HepG2 (cell line): ENCODE data around the gene LYPD3. TPM values are rescaled to one million over a fixed set of nuclear protein-coding genes. Genes with fewer than 3 reads are reported as not detected.

Experiments
- ATF7-NPFF ChIP-seq: sonication (generic); formaldehyde crosslinking; IDR thresholded peaks from 2 replicates; pipeline ENCODE4 v1.8.1; 2023; ENCODE audit warnings: mild to moderate bottlenecking, low read depth, missing genetic modification reagents, moderate library complexity
- CENPT ChIP-seq: sonication (generic); formaldehyde crosslinking; IDR thresholded peaks from 2 replicates; pipeline ENCODE4 v1.8.0; 2022; ENCODE audit warnings: low read depth, mild to moderate bottlenecking, moderate library complexity, missing genetic modification reagents
- CENPX ChIP-seq: sonication (generic); formaldehyde crosslinking; IDR thresholded peaks from 2 replicates; pipeline ENCODE4 v1.9.0; 2021; ENCODE audit warnings: mild to moderate bottlenecking, missing genetic modification reagents, moderate library complexity
- CREM ChIP-seq, 2 experiments: sonication (generic) in 1 of 2; formaldehyde crosslinking in 1 of 2; IDR thresholded peaks; 2 replicates each; pipeline versions ENCODE4 v1.4.0 to v1.6.1; 2016 to 2020; ENCODE audit warnings: antibody characterized with exemption in 1 of 2, mild to moderate bottlenecking in 1 of 2, missing genetic modification reagents in 1 of 2
- FIP1L1 ChIP-seq: fragments of 200-400 bp; formaldehyde crosslinking; IDR thresholded peaks from 2 replicates; pipeline ENCODE4 v1.6.1; 2018; ENCODE audit warnings: low read depth, mild to moderate bottlenecking, low read length, moderate library complexity, borderline replicate concordance; ENCODE audit not compliant: insufficient read depth
- GTF2F1 ChIP-seq: fragments of 150-350 bp; IDR thresholded peaks from 2 replicates; pipeline ENCODE4 v1.6.1; 2014; ENCODE audit warnings: low read length
- MAFF ChIP-seq: IDR thresholded peaks from 2 replicates; pipeline ENCODE4 v1.6.1; 2011; ENCODE audit warnings: low read depth, low read length, improper control_type of control experiment
- PHF21A ChIP-seq: sonication (generic); formaldehyde crosslinking; IDR thresholded peaks from 2 replicates; pipeline ENCODE4 v1.5.0; 2020; ENCODE audit warnings: mild to moderate bottlenecking, missing genetic modification reagents
- POLR2AphosphoS2 ChIP-seq: IDR thresholded peaks from 2 replicates; pipeline ENCODE4 v1.6.1; 2011; ENCODE audit warnings: low read depth, low read length, improper control_type of control experiment
- SAP130 ChIP-seq: IDR thresholded peaks from 2 replicates; pipeline ENCODE4 v1.6.1; 2016; ENCODE audit warnings: low read depth
- SPEN ChIP-seq: sonication (generic); formaldehyde crosslinking; IDR thresholded peaks from 2 replicates; pipeline ENCODE4 v1.5.1; 2020; ENCODE audit warnings: low read depth, mild to moderate bottlenecking, missing genetic modification reagents
- TOE1 ChIP-seq: sonication (generic); formaldehyde crosslinking; IDR thresholded peaks from 2 replicates; pipeline ENCODE4 v1.4.0; 2020; ENCODE audit warnings: mild to moderate bottlenecking, missing genetic modification reagents
- ZC3H4 ChIP-seq: sonication (generic); formaldehyde crosslinking; IDR thresholded peaks from 2 replicates; pipeline ENCODE4 v1.4.0; 2020; ENCODE audit warnings: missing genetic modification reagents, borderline replicate concordance
- ZNF180 ChIP-seq: sonication (generic); formaldehyde crosslinking; IDR thresholded peaks from 2 replicates; pipeline ENCODE4 v1.4.0; 2020; ENCODE audit warnings: low read depth, missing genetic modification reagents, borderline replicate concordance
- ZNF205 ChIP-seq: IDR thresholded peaks from 2 replicates; pipeline ENCODE4 v1.6.1; 2018; ENCODE audit warnings: missing biosample characterization, missing genetic modification reagents
- ZNF274 ChIP-seq: sonication (generic); formaldehyde crosslinking; IDR thresholded peaks from 2 replicates; pipeline ENCODE4 v1.5.1; 2020; ENCODE audit warnings: mild to moderate bottlenecking, missing genetic modification reagents
- ZNF292 ChIP-seq: sonication (generic); formaldehyde crosslinking; IDR thresholded peaks from 2 replicates; pipeline ENCODE4 v1.8.1; 2022; ENCODE audit warnings: mild to moderate bottlenecking, low read depth, missing genetic modification reagents, borderline replicate concordance
- ZNF33A ChIP-seq: sonication (generic); formaldehyde crosslinking; IDR thresholded peaks from 2 replicates; pipeline ENCODE4 v1.5.1; 2020; ENCODE audit warnings: missing genetic modification reagents, mild to moderate bottlenecking, moderate library complexity, borderline replicate concordance
- ZNF34 ChIP-seq: sonication (generic); formaldehyde crosslinking; IDR thresholded peaks from 2 replicates; pipeline ENCODE4 v1.4.0; 2020; ENCODE audit warnings: mild to moderate bottlenecking, missing genetic modification reagents, borderline replicate concordance
- ZNF343 ChIP-seq: sonication (generic); formaldehyde crosslinking; IDR thresholded peaks from 2 replicates; pipeline ENCODE4 v1.4.0; 2020; ENCODE audit warnings: mild to moderate bottlenecking, missing genetic modification reagents
- ZNF546 ChIP-seq: sonication (generic); formaldehyde crosslinking; conservative IDR thresholded peaks from 2 replicates; pipeline ENCODE4 v1.8.1; 2023; ENCODE audit warnings: mild to moderate bottlenecking, missing genetic modification reagents
- ZNF615 ChIP-seq: sonication (generic); formaldehyde crosslinking; IDR thresholded peaks from 2 replicates; pipeline ENCODE4 v1.5.0; 2020; ENCODE audit warnings: mild to moderate bottlenecking, missing genetic modification reagents, borderline replicate concordance
- ZNF75D ChIP-seq: sonication (generic); formaldehyde crosslinking; IDR thresholded peaks from 2 replicates; pipeline ENCODE4 v1.8.1; 2023; ENCODE audit warnings: missing genetic modification reagents, mild to moderate bottlenecking, borderline replicate concordance
- polyA plus RNA-seq, 8 experiments: library from polyadenylated mRNA; depleted of rRNA in 3 of 8; stranded (reverse) in 7 of 8; unstranded in 1 of 8; fragments of >200 nt; fragmentation: Illumina TruSeq in 4 of 8; extraction: Trizol in 4 of 8; gene quantifications; 2 replicates each; pipeline versions ENCODE4 v1.2.1 to v1.2.3, GENCODE V29; 2011 to 2016; ENCODE audit warnings: low read depth in 4 of 8, missing spikeins in 1 of 8, mixed read lengths in 1 of 8; ENCODE audit not compliant: insufficient read depth in 1 of 8
- total RNA-seq, 5 experiments: library from RNA; depleted of rRNA; stranded (reverse); fragments of >200 nt; fragmentation: Illumina TruSeq; extraction: Trizol; gene quantifications; 2 replicates each; pipeline ENCODE4 v1.2.3, GENCODE V29; 2016; ENCODE audit warnings: low read depth in 1 of 5
- TF ChIP-seq, protein P1 (sequence below): sonication (generic); formaldehyde crosslinking; IDR thresholded peaks from 2 replicates; pipeline ENCODE4 v1.9.0; 2021; ENCODE audit warnings: mild to moderate bottlenecking, missing genetic modification reagents

LYPD3 gene
- total and polyA plus RNA-seq, 2 of the 13 experiments (the other 11 are each of a cell fraction or from before 2014, with no cell fraction given) = 0.51 to 1.5 TPM

- TF ChIP-seq ATF7-NPFF (CRISPR knock-in tag) (0 out of 2 replicates have a peak, but pooled peaks have one; percentile 22), MAFF (no peak), TOE1 (CRISPR knock-in tag) (no peak), ZC3H4 (CRISPR knock-in tag) (no peak), ZNF205 (CRISPR knock-in tag) (0 out of 2 replicates have a peak, but pooled peaks have one; percentile 50), SPEN (peak; percentile 49; the same call in 1 of the 2 replicates), CENPT (CRISPR knock-in tag) (no peak), FIP1L1 (no peak), ZNF343 (CRISPR knock-in tag) (0 out of 2 replicates have a peak, but pooled peaks have one; percentile 27), SAP130 (CRISPR knock-in tag) (peak; percentile 71), CENPX (CRISPR knock-in tag) (no peak), POLR2AphosphoS2 (no peak), ZNF75D (CRISPR knock-in tag) (no peak), ZNF615 (no peak), ZNF33A (CRISPR knock-in tag) (peak; percentile 45; the same call in 1 of the 2 replicates), PHF21A (CRISPR knock-in tag) (0 out of 2 replicates have a peak, but pooled peaks have one; percentile 10), ZNF546 (no peak), GTF2F1 (no peak), ZNF292 (CRISPR knock-in tag) (peak; percentile 14; the same call in 1 of the 2 replicates), ZNF274 (0 out of 2 replicates have a peak, but pooled peaks have one; percentile 54), ZNF34 (no peak), ZNF180 (CRISPR knock-in tag) (no peak), CREM (IDR thresholded peaks at IDR 0.05) (0 out of 2 replicates have a peak, but pooled peaks have one; percentile 8), CREM (CRISPR knock-in tag; IDR thresholded peaks at IDR 0.05) (no peak)
- TF ChIP-seq, protein P1, sequence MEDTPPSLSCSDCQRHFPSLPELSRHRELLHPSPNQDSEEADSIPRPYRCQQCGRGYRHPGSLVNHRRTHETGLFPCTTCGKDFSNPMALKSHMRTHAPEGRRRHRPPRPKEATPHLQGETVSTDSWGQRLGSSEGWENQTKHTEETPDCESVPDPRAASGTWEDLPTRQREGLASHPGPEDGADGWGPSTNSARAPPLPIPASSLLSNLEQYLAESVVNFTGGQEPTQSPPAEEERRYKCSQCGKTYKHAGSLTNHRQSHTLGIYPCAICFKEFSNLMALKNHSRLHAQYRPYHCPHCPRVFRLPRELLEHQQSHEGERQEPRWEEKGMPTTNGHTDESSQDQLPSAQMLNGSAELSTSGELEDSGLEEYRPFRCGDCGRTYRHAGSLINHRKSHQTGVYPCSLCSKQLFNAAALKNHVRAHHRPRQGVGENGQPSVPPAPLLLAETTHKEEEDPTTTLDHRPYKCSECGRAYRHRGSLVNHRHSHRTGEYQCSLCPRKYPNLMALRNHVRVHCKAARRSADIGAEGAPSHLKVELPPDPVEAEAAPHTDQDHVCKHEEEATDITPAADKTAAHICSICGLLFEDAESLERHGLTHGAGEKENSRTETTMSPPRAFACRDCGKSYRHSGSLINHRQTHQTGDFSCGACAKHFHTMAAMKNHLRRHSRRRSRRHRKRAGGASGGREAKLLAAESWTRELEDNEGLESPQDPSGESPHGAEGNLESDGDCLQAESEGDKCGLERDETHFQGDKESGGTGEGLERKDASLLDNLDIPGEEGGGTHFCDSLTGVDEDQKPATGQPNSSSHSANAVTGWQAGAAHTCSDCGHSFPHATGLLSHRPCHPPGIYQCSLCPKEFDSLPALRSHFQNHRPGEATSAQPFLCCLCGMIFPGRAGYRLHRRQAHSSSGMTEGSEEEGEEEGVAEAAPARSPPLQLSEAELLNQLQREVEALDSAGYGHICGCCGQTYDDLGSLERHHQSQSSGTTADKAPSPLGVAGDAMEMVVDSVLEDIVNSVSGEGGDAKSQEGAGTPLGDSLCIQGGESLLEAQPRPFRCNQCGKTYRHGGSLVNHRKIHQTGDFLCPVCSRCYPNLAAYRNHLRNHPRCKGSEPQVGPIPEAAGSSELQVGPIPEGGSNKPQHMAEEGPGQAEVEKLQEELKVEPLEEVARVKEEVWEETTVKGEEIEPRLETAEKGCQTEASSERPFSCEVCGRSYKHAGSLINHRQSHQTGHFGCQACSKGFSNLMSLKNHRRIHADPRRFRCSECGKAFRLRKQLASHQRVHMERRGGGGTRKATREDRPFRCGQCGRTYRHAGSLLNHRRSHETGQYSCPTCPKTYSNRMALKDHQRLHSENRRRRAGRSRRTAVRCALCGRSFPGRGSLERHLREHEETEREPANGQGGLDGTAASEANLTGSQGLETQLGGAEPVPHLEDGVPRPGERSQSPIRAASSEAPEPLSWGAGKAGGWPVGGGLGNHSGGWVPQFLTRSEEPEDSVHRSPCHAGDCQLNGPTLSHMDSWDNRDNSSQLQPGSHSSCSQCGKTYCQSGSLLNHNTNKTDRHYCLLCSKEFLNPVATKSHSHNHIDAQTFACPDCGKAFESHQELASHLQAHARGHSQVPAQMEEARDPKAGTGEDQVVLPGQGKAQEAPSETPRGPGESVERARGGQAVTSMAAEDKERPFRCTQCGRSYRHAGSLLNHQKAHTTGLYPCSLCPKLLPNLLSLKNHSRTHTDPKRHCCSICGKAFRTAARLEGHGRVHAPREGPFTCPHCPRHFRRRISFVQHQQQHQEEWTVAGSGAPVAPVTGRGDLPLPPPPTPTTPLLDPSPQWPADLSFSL = no peak
Observed at GRCh38 chr19:43503501-43504425, 38.4 kb upstream of the LYPD3 start (continued).
